Measurements from ENCODE around the gene SMIM41.

DNA sequence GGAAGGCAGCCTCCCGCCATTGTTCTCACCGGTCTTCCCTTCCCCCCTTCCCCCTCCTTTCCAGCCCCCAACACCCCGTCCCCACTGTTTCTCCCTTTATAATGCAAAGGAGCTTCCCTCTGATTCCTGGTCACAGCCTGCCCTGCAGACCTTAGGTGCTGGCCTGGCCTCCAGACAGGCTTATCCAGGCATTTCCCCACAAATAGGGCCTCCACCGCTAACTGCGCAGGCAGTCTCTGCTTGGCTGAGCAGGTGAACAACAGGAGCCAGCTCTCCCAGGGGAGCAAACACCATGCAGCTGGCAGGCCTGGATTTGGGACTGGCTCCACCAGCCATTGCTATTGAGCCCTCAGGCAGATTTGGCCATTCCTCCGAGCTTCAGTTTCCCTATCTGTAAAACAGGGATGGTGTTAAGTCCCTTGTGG is 46.0 kb downstream of the SMIM41 start:
- no peak for TF ChIP-seq POLR2AphosphoS5 (IDR thresholded peaks at IDR 0.05; ENCODE audit: low read depth, low read length)
- TF ChIP-seq SIN3A (IDR thresholded peaks at IDR 0.05; ENCODE audit: borderline replicate concordance, insufficient read depth, low read length), result no peak
- no peak for TF ChIP-seq TAF1 (IDR thresholded peaks at IDR 0.05; ENCODE audit: borderline replicate concordance, insufficient read depth, low read length)
- TF ChIP-seq, protein P1, sequence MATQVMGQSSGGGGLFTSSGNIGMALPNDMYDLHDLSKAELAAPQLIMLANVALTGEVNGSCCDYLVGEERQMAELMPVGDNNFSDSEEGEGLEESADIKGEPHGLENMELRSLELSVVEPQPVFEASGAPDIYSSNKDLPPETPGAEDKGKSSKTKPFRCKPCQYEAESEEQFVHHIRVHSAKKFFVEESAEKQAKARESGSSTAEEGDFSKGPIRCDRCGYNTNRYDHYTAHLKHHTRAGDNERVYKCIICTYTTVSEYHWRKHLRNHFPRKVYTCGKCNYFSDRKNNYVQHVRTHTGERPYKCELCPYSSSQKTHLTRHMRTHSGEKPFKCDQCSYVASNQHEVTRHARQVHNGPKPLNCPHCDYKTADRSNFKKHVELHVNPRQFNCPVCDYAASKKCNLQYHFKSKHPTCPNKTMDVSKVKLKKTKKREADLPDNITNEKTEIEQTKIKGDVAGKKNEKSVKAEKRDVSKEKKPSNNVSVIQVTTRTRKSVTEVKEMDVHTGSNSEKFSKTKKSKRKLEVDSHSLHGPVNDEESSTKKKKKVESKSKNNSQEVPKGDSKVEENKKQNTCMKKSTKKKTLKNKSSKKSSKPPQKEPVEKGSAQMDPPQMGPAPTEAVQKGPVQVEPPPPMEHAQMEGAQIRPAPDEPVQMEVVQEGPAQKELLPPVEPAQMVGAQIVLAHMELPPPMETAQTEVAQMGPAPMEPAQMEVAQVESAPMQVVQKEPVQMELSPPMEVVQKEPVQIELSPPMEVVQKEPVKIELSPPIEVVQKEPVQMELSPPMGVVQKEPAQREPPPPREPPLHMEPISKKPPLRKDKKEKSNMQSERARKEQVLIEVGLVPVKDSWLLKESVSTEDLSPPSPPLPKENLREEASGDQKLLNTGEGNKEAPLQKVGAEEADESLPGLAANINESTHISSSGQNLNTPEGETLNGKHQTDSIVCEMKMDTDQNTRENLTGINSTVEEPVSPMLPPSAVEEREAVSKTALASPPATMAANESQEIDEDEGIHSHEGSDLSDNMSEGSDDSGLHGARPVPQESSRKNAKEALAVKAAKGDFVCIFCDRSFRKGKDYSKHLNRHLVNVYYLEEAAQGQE (IDR thresholded peaks at IDR 0.05; ENCODE audit: insufficient read depth in 1 of 2, low read depth in 2 of 2, low read length in 2 of 2), result no peak
- no peak for TF ChIP-seq FOXP2 (optimal IDR thresholded peaks at IDR 0.05; ENCODE audit: borderline replicate concordance, extremely low read depth, extremely low read length, insufficient read depth)

All from PFSK-1 (cell line).